Glutamatergic neuron (in vitro differentiated cells): ENCODE results near the gene GIPC2. TPM values are rescaled to one million over a fixed set of nuclear protein-coding genes. Genes with fewer than 3 reads are reported as not detected.
A peak's percentile ranks its signal among the peaks of the same experiment; 100 is the strongest.
"Not testable (repeated sequence)": the region's sequence is repeated elsewhere in the genome, so short reads cannot be mapped to it uniquely, and the experiment has no call there.

ENCODE experiments used
- DNase-seq: peaks from one replicate; pipeline ENCODE4 v3.0.0; 2022
- H3K27ac Mint-ChIP-seq: one replicate; pipeline ENCODE4 v1.8.0; 2020; ENCODE audit warnings: mild to moderate bottlenecking, mixed read lengths, inconsistent platforms; ENCODE audit not compliant: unreplicated experiment
- H3K27me3 Mint-ChIP-seq: one replicate; pipeline ENCODE4 v1.8.0; 2020; ENCODE audit warnings: mild to moderate bottlenecking, moderate library complexity, mixed read lengths, inconsistent platforms; ENCODE audit not compliant: unreplicated experiment
- H3K36me3 Mint-ChIP-seq: one replicate; pipeline ENCODE4 v1.8.0; 2020; ENCODE audit warnings: mild to moderate bottlenecking, mixed read lengths, inconsistent platforms; ENCODE audit not compliant: unreplicated experiment
- H3K4me1 Mint-ChIP-seq: one replicate; pipeline ENCODE4 v1.8.0; 2020; ENCODE audit warnings: mild to moderate bottlenecking, low read depth, mixed read lengths, inconsistent platforms; ENCODE audit not compliant: unreplicated experiment
- H3K4me3 Mint-ChIP-seq: one replicate; pipeline ENCODE4 v1.8.0; 2020; ENCODE audit warnings: mild to moderate bottlenecking, mixed read lengths, inconsistent platforms; ENCODE audit not compliant: unreplicated experiment
- H3K9me3 Mint-ChIP-seq: one replicate; pipeline ENCODE4 v1.8.0; 2020; ENCODE audit warnings: mild to moderate bottlenecking, moderate library complexity, mixed read lengths, inconsistent platforms; ENCODE audit not compliant: unreplicated experiment
- total RNA-seq: library from RNA; stranded (reverse); fragmentation: NEBNext Ultra II Directional; extraction: Animal tissue kit (Norgen Biotek cat#: 25700); gene quantifications from one replicate; pipeline ENCODE4 v1.2.1, GENCODE V29; 2021; ENCODE audit not compliant: unreplicated experiment
- TF ChIP-seq, protein P1 (sequence below): fragments of 200-600 bp; sonication (generic); IDR thresholded peaks from one replicate; pipeline ENCODE4 v1.5.0; 2021; ENCODE audit not compliant: partially characterized antibody, unreplicated experiment

Gene GIPC2
- total RNA-seq, 1 donor from 2014 or later, result not detected

DNA sequence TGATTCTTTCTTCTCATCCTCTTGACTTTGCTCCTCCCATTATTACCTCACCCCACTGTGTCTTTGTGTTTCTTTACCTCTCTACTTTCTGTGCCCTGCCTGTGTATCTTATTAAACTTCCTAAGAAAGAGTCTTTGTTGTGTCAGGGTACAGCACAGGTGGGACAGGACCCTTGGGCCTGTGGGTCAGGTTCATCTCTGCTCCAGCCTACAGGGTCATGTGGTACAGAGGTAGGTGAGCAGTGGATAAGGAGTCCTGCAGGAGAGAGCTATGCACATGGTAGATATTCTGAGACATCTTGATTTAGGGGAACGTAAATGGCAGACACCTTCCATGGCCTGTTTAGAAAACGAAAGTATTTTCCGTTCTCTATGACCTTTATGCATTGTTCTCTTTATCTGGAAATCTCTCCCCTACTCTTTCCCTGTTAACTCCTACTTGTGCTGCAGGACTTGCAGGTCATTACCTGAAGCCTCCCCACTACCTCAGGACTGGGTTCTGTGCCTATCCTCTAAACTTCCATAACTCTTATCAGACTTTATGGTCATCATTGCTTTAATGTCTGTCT lies 9.9 kb downstream of the GIPC2 start:
- Mint-ChIP-seq H3K36me3 (no peaks in the 10 kb centered on the region), H3K27me3 (no peaks in the 10 kb centered on the region), H3K27ac (no peak overlapping the region), H3K9me3 (peaks cover 2% of the 10 kb centered on the region), H3K4me3 (no peak overlapping the region), H3K4me1 (no peaks in the 10 kb centered on the region)
- no peak for DNase-seq
- TF ChIP-seq, protein P1, sequence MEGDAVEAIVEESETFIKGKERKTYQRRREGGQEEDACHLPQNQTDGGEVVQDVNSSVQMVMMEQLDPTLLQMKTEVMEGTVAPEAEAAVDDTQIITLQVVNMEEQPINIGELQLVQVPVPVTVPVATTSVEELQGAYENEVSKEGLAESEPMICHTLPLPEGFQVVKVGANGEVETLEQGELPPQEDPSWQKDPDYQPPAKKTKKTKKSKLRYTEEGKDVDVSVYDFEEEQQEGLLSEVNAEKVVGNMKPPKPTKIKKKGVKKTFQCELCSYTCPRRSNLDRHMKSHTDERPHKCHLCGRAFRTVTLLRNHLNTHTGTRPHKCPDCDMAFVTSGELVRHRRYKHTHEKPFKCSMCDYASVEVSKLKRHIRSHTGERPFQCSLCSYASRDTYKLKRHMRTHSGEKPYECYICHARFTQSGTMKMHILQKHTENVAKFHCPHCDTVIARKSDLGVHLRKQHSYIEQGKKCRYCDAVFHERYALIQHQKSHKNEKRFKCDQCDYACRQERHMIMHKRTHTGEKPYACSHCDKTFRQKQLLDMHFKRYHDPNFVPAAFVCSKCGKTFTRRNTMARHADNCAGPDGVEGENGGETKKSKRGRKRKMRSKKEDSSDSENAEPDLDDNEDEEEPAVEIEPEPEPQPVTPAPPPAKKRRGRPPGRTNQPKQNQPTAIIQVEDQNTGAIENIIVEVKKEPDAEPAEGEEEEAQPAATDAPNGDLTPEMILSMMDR, result no peak

DNA sequence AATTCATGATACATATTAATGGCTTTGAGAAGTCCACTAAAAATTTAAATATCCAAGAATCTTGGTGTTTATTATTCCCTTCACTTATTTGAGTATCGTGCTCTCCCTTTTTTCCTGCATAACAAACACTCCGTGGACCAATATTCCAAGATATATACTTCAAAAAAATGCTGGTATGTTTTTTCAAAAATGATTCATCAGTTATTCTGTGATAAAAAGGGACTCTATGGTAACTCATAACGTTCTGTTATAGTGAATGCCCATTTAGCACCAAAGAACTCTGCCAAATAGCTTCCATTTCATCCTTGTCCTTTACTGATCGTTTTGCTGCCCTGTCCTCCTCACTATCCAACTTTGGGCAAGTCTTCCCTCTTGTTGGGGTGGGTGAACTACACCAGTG lies 12.9 kb downstream of the GIPC2 start:
- no peaks in the 10 kb centered on the region for H3K36me3 Mint-ChIP-seq
- no peaks in the 10 kb centered on the region for H3K9me3 Mint-ChIP-seq
- DNase-seq, result no peak
- no peaks in the 10 kb centered on the region for H3K27me3 Mint-ChIP-seq
- TF ChIP-seq, protein P1, result no peak
- no peak overlapping the region for H3K27ac Mint-ChIP-seq
- no peaks in the 10 kb centered on the region for H3K4me1 Mint-ChIP-seq
- no peak overlapping the region for H3K4me3 Mint-ChIP-seq

DNA sequence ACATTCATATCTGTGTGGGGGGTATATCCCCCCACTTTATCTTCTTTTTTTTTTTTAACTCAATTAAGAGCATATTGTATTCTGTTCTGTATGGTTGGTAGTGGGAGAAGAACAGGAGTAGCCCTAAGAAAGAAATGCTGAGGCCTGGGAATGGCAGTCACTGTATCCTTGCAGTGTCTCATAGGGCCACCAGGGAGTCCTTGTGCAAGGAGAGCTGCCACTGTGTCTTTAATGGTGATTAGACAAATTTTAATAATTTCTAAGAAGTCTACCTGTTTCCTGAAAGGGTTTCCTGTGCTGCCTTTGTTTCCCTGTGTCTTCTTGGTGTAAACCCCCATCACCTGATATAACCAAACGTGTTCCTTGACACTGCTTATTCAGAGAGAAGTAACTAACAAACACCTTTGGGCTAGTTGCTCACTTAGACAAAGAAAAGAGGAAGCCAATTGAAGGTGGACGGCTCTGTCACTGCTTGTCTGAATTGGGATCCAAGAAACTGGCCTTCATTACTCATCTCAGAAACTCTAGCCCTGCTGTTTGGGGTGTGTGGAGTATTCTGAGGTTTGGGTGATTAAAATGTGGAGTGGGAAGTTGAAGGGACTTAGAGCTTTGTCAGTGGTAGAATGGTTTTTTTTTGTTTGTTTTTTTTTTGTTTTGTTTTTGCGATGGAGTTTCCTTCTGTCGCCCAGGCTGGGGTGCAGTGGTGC lies 15.2 kb downstream of the GIPC2 start:
- TF ChIP-seq, protein P1, result peak; percentile 9
- Mint-ChIP-seq H3K4me1 (no peaks in the 10 kb centered on the region), H3K9me3 (no peaks in the 10 kb centered on the region), H3K4me3 (no peak overlapping the region), H3K36me3 (no peaks in the 10 kb centered on the region), H3K27ac (no peak overlapping the region), H3K27me3 (no peaks in the 10 kb centered on the region)
- DNase-seq, result no peak

DNA sequence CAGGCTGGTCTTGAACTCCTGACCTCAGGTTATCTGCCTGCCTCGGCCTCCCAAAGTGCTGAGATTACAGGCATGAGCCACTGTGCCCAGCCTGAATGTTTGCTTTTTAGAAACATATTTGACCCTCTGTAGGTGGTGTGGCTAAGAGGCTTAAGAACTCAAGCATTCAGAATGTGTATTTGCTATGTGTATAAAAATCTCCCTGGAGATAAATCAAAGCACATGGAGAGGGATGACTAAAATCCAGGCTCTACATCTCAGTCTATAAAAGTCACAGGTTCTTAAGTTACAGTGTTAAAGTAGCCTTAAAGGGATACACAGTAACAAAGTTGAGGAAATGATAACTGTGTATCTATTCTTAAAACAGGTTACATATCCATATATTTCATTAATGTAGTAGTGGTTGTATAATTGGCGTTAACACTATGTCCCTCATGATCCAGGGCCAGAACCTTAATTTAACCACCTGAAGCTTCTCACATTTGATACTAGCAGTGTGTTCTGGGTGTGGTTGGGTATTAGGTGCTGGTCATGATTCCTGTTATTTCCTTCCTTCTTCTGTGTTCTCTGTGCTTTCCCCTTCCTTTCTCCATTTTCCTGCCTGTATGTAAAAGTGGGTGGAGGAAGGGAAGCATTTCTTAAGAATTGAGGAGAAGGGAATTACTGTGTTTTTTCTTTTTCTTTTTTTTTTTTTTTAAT lies 16.2 kb downstream of the GIPC2 start:
- Mint-ChIP-seq H3K36me3 (no peaks in the 10 kb centered on the region), H3K27ac (no peak overlapping the region), H3K4me3 (no peak overlapping the region), H3K27me3 (no peaks in the 10 kb centered on the region), H3K9me3 (no peaks in the 10 kb centered on the region), H3K4me1 (no peaks in the 10 kb centered on the region)
- DNase-seq, result no peak
- TF ChIP-seq, protein P1, result no peak

DNA sequence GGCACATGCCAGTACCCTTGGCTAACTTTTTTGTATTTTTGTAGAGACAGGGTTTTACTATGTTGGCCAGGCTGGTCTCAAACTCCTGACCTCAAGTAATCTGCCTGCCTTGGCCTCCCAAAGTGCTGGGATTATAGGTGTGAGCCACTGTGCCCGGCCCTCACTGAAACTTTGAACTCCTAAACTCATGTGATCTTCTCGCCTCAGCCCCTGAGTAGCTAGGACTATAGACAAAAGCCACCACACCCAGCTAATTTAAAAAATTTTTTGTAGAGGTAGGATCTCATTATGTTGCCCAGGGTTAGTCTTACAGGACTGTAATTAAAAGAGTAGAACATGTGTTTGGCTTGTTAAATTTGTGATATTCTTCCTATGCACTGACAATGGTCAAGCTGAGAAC lies 19.1 kb downstream of the GIPC2 start:
- H3K27me3 Mint-ChIP-seq, H3K27ac Mint-ChIP-seq, H3K4me3 Mint-ChIP-seq, H3K36me3 Mint-ChIP-seq, H3K4me1 Mint-ChIP-seq, H3K9me3 Mint-ChIP-seq, DNase-seq: not testable (repeated sequence)
